RWPE1 (cell line): ENCODE results near the gene GMEB2.
A peak's percentile ranks its signal among the peaks of the same experiment; 100 is the strongest.
"Not testable (repeated sequence)": the region's sequence is repeated elsewhere in the genome, so short reads cannot be mapped to it uniquely, and the experiment has no call there.

Experiments used
- CTCF ChIA-PET: fragments of 350-600 bp; sonication (Branson Sonifier 250); formaldehyde crosslinking; extraction: SDS; loops from one replicate; lab custom pipeline; 2021; lab: Yijun Ruan, JAX
- POLR2A ChIA-PET: fragments of 400-600 bp; formaldehyde crosslinking; extraction: SDS; loops from one replicate; lab custom pipeline; 2020; ENCODE audit warnings: antibody characterized with exemption; ENCODE audit not compliant: low non-redundant PET; lab: Yijun Ruan, JAX
- DNase-seq: peaks from one replicate; pipeline ENCODE4 v3.0.0; 2012; ENCODE audit warnings: low spot score
- H3K27ac ChIP-seq: fragments of 450-650 bp; 2 replicates; pipeline ENCODE4 v1.5.1; 2017
- TF ChIP-seq, protein P1 (sequence below): fragments of 450-650 bp; conservative IDR thresholded peaks from 2 replicates; pipeline ENCODE4 v1.5.1; 2017; ENCODE audit warnings: low read depth, mild to moderate bottlenecking

Gene GMEB2

DNA sequence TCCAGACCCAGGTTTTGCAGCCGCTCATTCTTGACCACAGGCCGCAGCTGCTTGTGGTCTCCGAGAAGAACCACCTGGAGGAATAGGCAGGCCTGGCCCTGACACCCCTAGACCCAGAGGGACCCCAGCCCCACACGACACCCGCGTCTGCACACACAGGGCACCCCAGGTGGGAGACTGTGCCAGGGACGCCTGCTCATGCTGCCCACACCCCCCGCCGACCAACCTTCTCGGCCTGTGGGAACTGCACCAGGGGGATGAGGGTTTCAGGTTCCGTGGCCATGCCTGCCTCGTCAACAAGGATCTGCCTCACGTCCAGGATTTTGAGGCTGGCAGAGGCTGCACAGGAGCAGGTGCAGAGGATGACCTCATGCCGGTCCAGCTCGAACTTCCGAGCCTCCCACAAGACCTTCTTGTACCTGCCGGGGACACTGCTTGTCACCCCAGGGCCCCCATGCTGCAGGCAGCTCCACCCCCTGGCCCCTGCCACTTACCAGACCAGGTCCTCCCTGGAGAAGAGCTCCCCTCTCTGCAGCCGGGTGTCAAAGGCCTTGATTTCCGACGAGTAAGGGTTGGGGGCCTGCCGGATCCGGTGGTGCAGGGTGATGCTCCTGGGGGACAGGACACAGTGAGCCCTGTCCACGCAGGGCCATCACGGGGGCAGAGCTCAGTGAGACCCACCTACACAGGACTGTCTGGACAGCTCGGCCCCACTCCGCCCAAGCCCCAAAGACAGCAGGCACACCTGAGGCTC is 65.9 kb downstream of the GMEB2 start:
- TF ChIP-seq, protein P1, sequence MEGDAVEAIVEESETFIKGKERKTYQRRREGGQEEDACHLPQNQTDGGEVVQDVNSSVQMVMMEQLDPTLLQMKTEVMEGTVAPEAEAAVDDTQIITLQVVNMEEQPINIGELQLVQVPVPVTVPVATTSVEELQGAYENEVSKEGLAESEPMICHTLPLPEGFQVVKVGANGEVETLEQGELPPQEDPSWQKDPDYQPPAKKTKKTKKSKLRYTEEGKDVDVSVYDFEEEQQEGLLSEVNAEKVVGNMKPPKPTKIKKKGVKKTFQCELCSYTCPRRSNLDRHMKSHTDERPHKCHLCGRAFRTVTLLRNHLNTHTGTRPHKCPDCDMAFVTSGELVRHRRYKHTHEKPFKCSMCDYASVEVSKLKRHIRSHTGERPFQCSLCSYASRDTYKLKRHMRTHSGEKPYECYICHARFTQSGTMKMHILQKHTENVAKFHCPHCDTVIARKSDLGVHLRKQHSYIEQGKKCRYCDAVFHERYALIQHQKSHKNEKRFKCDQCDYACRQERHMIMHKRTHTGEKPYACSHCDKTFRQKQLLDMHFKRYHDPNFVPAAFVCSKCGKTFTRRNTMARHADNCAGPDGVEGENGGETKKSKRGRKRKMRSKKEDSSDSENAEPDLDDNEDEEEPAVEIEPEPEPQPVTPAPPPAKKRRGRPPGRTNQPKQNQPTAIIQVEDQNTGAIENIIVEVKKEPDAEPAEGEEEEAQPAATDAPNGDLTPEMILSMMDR = no peak
- 0 out of 2 replicates have a peak overlapping the region, but pooled peaks have one; percentile 0 for H3K27ac ChIP-seq
- POLR2A ChIA-PET = no interaction called here
- no peak for DNase-seq
- CTCF ChIA-PET = interaction anchor here (0.5 to 0.6 kb wide), 2 partner anchors 498 to 1173 kb away, joined by 3 read pairs; no protein-coding TSS in a partner anchor

DNA sequence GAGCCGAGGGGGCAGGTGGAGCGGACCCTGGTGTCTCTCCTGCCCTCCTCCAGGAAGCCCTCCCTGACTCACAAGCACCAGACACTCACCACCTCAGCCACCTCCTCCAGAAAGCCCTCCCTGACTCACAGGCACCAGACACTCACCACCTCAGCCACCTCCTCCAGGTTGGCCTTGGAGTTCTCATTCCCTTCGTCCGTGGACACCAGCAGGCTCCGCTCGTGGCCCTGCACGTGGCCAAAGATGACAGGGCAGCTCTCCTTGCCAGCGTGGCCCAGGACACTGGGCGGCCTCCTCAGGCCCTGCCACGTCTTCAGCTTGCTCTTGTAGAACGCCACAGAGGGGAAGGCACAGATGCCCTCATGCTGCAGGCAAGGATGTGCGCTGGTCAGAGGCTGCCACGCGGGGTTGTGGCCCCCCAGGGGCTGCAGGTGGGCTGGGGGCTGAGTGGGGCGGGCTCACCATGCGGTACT is 66.5 kb downstream of the GMEB2 start:
- TF ChIP-seq, protein P1 = no peak
- ChIA-PET CTCF (no interaction called here), POLR2A (interaction anchor here (0.7 kb wide), 1 partner anchor 23 kb away, joined by 3 read pairs; the partner anchor contains the start of gene PTK6)
- DNase-seq = no peak
- peak overlapping the region; percentile 8; the same call in 1 of the 2 replicates for H3K27ac ChIP-seq

DNA sequence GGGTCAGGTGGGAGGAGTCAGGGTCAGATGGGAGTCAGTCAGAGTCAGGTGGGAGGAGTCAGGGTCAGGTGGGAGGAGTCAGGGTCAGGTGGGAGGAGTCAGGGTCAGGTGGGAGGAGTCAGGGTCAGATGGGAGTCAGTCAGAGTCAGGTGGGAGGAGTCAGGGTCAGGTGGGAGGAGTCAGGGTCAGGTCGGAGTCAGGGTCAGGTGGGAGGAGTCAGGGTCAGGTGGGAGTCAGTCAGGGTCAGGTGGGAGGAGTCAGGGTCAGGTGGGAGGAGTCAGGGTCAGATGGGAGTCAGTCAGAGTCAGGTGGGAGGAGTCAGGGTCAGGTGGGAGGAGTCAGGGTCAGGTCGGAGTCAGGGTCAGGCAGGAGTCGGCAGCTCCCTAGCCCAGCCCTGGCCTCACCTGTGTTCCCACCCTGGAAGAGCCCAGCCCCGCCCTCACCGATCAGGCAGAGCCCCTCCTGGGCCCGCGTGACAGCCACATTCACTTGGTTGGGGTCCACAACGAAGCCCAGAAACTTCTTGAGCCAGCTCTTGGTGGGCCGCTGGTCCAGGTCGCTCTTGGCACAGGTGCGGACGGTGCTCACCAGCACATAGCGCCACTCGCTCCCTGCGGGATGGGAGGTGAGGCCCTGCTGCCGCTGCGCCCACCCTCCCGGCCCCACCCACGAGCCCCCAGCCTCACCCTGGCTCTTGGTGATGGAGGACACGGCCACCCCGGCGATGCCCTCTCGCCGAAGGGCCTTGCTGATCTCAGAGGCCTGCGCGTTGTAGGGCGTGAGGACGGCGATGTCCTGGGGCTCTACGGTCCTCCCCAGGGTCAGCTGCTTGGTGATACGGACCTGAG is 67.2 kb downstream of the GMEB2 start:
- CTCF ChIA-PET, DNase-seq: not testable (repeated sequence)
- peak overlapping the region; percentile 8; the same call in 1 of the 2 replicates for H3K27ac ChIP-seq
- POLR2A ChIA-PET = interaction anchor here (0.7 kb wide), 1 partner anchor 23 kb away, joined by 3 read pairs; the partner anchor contains the start of gene PTK6

DNA sequence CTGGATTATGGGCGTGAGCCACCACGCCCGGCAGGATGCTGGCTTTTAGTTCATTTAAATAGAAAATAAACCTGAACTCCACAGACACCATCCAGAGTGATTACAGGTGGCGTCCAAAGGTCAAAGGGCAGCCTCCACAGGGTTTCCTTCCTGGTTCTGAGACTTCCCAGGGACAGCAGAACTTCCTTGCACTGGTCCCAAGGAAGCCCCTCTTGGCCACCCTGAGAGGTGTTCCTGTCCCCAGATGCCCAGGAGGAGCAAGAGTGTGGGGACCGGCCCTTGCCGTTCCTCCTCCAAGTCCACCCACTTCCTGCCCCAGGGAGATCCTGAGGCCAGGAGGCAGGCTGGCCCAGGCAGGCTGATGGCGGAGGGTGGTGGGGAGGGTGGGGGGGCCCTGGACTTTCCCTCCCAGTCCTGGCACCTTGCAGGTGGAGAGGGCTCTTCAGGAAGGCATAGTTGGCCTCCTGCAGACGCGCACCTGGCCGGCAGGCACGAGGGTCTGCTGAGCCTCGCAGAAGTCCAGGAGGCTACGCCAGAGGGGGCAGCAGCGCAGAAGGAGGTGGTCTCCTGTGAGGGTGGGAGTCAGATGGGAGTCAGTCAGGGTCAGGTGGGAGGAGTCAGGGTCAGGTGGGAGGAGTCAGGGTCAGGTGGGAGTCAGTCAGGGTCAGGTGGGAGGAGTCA is 68.0 kb downstream of the GMEB2 start:
- ChIA-PET POLR2A (no interaction called here), CTCF (interaction anchor here (0.6 to 1.0 kb wide), 4 partner anchors 20 to 505 kb away, joined by 3 to 4 read pairs (median 3); no protein-coding TSS in a partner anchor)
- DNase-seq = no peak
- peak overlapping the region; percentile 10 for H3K27ac ChIP-seq
- TF ChIP-seq, protein P1 = no peak

DNA sequence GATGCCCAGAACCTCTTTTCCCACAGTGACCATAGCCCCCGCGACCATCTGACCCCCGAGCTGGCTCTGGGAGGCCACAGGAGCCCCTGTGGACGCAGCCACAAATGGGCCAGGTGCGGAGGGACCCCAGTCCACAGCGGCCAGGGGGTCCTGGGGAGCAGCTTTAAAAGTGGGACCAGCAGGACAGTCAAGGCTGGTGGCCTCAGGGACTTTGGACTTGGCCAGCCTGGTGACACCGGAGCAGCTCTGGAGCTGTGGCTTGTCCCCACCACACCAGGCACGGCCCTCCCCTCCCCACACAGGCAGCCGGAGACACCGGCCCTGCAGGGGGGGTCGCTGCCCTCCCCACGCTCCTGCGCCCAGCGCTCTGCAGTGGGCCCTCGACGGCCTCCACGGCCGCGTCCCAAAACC is 69.4 kb downstream of the GMEB2 start:
- DNase-seq = no peak
- TF ChIP-seq, protein P1 = no peak
- peak overlapping the region; percentile 63 for H3K27ac ChIP-seq
- ChIA-PET CTCF (interaction anchor here (0.6 to 1.4 kb wide), 2 partner anchors 18 to 20 kb away, joined by 3 to 4 read pairs; partner anchors contain the start of gene PTK6), POLR2A (interaction anchor here (0.6 kb wide), 1 partner anchor 311 kb away, joined by 3 read pairs; no protein-coding TSS in a partner anchor)

DNA sequence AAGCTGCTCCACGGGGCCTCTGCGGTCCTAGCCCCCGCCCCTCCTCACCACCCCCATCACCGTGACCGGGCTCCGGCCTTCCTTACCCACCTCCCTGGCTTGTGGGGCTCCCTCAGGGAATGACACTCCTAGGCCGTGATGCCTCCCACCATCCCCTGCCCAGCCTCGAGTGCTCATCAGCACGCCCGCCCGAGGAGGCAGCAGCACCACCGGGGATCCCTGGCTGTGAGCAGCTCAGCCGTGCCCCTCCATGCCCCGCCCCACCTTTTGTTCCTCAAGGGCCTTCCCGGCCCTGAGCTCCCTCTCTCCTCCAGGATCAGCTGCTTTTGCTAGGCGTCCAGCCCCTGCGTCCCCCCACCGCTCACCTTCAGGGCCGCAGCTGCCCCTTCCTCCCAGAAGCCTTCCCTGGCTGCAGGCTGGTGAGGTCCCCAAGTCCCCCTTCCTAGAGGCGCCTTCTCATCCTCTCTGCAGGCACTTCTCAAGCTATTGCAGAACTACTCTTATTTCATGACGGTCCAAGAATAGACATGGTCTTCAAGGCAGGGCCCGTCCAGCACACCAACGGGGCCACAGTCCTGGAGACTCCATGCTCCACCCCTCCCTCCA is 69.9 kb downstream of the GMEB2 start:
- ChIA-PET CTCF (interaction anchor here (0.6 to 1.4 kb wide), 2 partner anchors 18 to 19 kb away, joined by 3 to 4 read pairs; partner anchors contain the start of gene PTK6), POLR2A (interaction anchor here (0.6 kb wide), 1 partner anchor 311 kb away, joined by 3 read pairs; no protein-coding TSS in a partner anchor)
- H3K27ac ChIP-seq = peak overlapping the region; percentile 63

More for the DNA sequence above, 69.9 kb downstream of the GMEB2 start:
- DNase-seq = no peak
- TF ChIP-seq, protein P1 = no peak
